Activated CD8-positive, alpha-beta memory T cell treated with anti-CD3 and anti-CD28 coated beads for 36 hours (primary cell): Measurements from ENCODE around the gene PDCL2. TPM values are rescaled to one million over a fixed set of nuclear protein-coding genes. Genes with fewer than 3 reads are reported as not detected.
"Not testable (repeated sequence)": the region's sequence is repeated elsewhere in the genome, so short reads cannot be mapped to it uniquely, and the experiment has no call there.

ENCODE experiments used
- CTCF ChIA-PET: fragments of 350-600 bp; sonication (Branson Sonifier 250); formaldehyde crosslinking; loops from one replicate; lab custom pipeline; 2021; ENCODE audit warnings: antibody characterized with exemption; lab: Charles Lee
- POLR2A ChIA-PET: fragments of 350-600 bp; sonication (Branson Sonifier 250); formaldehyde crosslinking; loops from one replicate; lab custom pipeline; 2021; ENCODE audit warnings: antibody characterized with exemption; lab: Charles Lee
- total RNA-seq, 2 experiments: library from RNA; stranded (reverse); gene quantifications; one replicate each; pipeline ENCODE4 v1.2.3, GENCODE V29; 2021

PDCL2 gene
- total RNA-seq, 2 experiments from 2014 or later: not detected

GRCh38 chr4:55600640-55601039 lies 8.6 kb upstream of the PDCL2 start:
- ChIA-PET CTCF (no interaction called here), POLR2A (no interaction called here)

- ChIA-PET CTCF (no interaction called here), POLR2A (no interaction called here)
Observed at GRCh38 chr4:55598641-55599040, 6.6 kb upstream of the PDCL2 start.

GRCh38 chr4:55588160-55588559 lies 3.9 kb downstream of the PDCL2 start:
- ChIA-PET CTCF (no interaction called here), POLR2A (no interaction called here)

GRCh38 chr4:55582773-55583172 lies 9.3 kb downstream of the PDCL2 start:
- CTCF ChIA-PET, POLR2A ChIA-PET: not testable (repeated sequence)

- POLR2A ChIA-PET: interaction anchor here (0.6 kb wide), 1 partner anchor 13 kb away, joined by 5 read pairs; no protein-coding TSS in a partner anchor
- CTCF ChIA-PET: no interaction called here
Observed at GRCh38 chr4:55578341-55579010, 13.6 kb downstream of the PDCL2 start.

GRCh38 chr4:55575513-55575912 lies 16.5 kb downstream of the PDCL2 start:
- CTCF ChIA-PET: no interaction called here
- POLR2A ChIA-PET: no interaction called here

- CTCF ChIA-PET: no interaction called here
- POLR2A ChIA-PET: no interaction called here
Observed at GRCh38 chr4:55574252-55574651, 17.8 kb downstream of the PDCL2 start.

- ChIA-PET CTCF (no interaction called here), POLR2A (no interaction called here)
Observed at GRCh38 chr4:55571806-55572205, 20.2 kb downstream of the PDCL2 start.

- POLR2A ChIA-PET: no interaction called here
- CTCF ChIA-PET: no interaction called here
Observed at GRCh38 chr4:55568905-55569504, 23.0 kb downstream of the PDCL2 start.

- POLR2A ChIA-PET: no interaction called here
- CTCF ChIA-PET: no interaction called here
Observed at GRCh38 chr4:55561889-55562288, 30.2 kb downstream of the PDCL2 start.

GRCh38 chr4:55560096-55560495 lies 31.9 kb downstream of the PDCL2 start:
- ChIA-PET CTCF (no interaction called here), POLR2A (no interaction called here)

- ChIA-PET POLR2A (no interaction called here), CTCF (interaction anchor here (0.6 kb wide), 2 partner anchors 10 to 13 kb away, joined by 3 read pairs; no protein-coding TSS in a partner anchor)
Observed at GRCh38 chr4:55554453-55555030, 37.5 kb downstream of the PDCL2 start.

- ChIA-PET CTCF (no interaction called here), POLR2A (no interaction called here)
Observed at GRCh38 chr4:55553441-55554201, 38.4 kb downstream of the PDCL2 start.

- POLR2A ChIA-PET: not testable (repeated sequence)
- CTCF ChIA-PET: interaction anchor here (1.9 kb wide), 1 partner anchor 206 kb away, joined by 7 read pairs; the partner anchor contains the start of gene SRD5A3
Observed at GRCh38 chr4:55551964-55552363, 40.1 kb downstream of the PDCL2 start.

- CTCF ChIA-PET: interaction anchor here (0.5 kb wide), 1 partner anchor 188 kb away, joined by 3 read pairs; no protein-coding TSS in a partner anchor
- POLR2A ChIA-PET: interaction anchor here (0.5 kb wide), 1 partner anchor 141 kb away, joined by 8 read pairs; no protein-coding TSS in a partner anchor
Observed at GRCh38 chr4:55549888-55550287, 42.2 kb downstream of the PDCL2 start.

- ChIA-PET CTCF (no interaction called here), POLR2A (no interaction called here)
Observed at GRCh38 chr4:55547918-55548317, 44.1 kb downstream of the PDCL2 start.

GRCh38 chr4:55547466-55547770 lies 44.6 kb downstream of the PDCL2 start:
- CTCF ChIA-PET: interaction anchor here (1.8 kb wide), 1 partner anchor 151 kb away, joined by 5 read pairs; the partner anchor contains the start of gene TMEM165
- POLR2A ChIA-PET: interaction anchor here (2.6 kb wide), 1 partner anchor 152 kb away, joined by 9 read pairs; the partner anchor contains the start of gene TMEM165

GRCh38 chr4:55546756-55547465 lies 45.1 kb downstream of the PDCL2 start, which contains the start of gene CLOCK:
Gene CLOCK (minus strand): TSS chr4:55546909. CDS start chr4:55482785, 64,124 bp downstream.
- ChIA-PET CTCF (interaction anchor here (1.3 to 1.8 kb wide), 2 partner anchors 151 to 402 kb away, joined by 3 to 5 read pairs; partner anchors contain the start of genes CEP135 and TMEM165), POLR2A (interaction anchor here (1.5 to 2.6 kb wide), 3 partner anchors 152 to 889 kb away, joined by 4 to 10 read pairs (median 9); partner anchors contain the start of genes PAICS, PPAT, SRD5A3 and TMEM165)

GRCh38 chr4:55546506-55546755 lies 45.6 kb downstream of the PDCL2 start:
- ChIA-PET POLR2A (interaction anchor here (1.5 to 2.6 kb wide), 3 partner anchors 151 to 889 kb away, joined by 4 to 10 read pairs (median 9); partner anchors contain the start of genes PAICS, PPAT, SRD5A3 and TMEM165), CTCF (interaction anchor here (1.0 to 1.8 kb wide), 3 partner anchors 150 to 402 kb away, joined by 3 to 5 read pairs (median 3); partner anchors contain the start of genes CEP135 and TMEM165)
